HCT116 (cell line): ENCODE measurements around the gene PLAAT3.

ENCODE experiments used
- CEBPB ChIP-seq: IDR thresholded peaks from 2 replicates; pipeline ENCODE4 v1.6.1; 2012; ENCODE audit warnings: low read depth
- EZH2 ChIP-seq: fragments of 200-600 bp; sonication (generic); IDR thresholded peaks from 2 replicates; pipeline ENCODE4 v1.6.1; 2017; ENCODE audit warnings: antibody characterized with exemption, mixed run types
- JUND ChIP-seq: IDR thresholded peaks from 2 replicates; pipeline ENCODE4 v1.6.1; 2012
- POLR2A ChIP-seq: IDR thresholded peaks from 2 replicates; pipeline ENCODE4 v1.7.0; 2011; ENCODE audit warnings: borderline replicate concordance; ENCODE audit not compliant: insufficient read depth, insufficient read length; ENCODE audit errors: extremely low read depth
- SP1 ChIP-seq: IDR thresholded peaks from 2 replicates; pipeline ENCODE4 v1.6.1; 2012; ENCODE audit warnings: low read depth
- TF ChIP-seq, protein P1 (sequence below), 3 experiments: fragments of 200-600 bp in 1 of 3; sonication (generic) in 1 of 3; IDR thresholded peaks in 2 of 3; conservative IDR thresholded peaks in 1 of 3; 2 replicates each; pipeline ENCODE4 v1.5.1; 2012 to 2017; ENCODE audit warnings: low read depth in 2 of 3, low read length in 2 of 3, antibody characterized with exemption in 1 of 3, borderline replicate concordance in 1 of 3, control low read depth in 1 of 3, mild to moderate bottlenecking in 1 of 3, mixed read lengths in 1 of 3, mixed run types in 1 of 3, moderate library complexity in 1 of 3; ENCODE audit not compliant: insufficient read depth in 1 of 3
- TF ChIP-seq, protein P2 (sequence below): IDR thresholded peaks from 2 replicates; pipeline ENCODE4 v1.6.1; 2012
- TF ChIP-seq, protein P3 (sequence below): IDR thresholded peaks from 2 replicates; pipeline ENCODE4 v1.6.1; 2012

DNA sequence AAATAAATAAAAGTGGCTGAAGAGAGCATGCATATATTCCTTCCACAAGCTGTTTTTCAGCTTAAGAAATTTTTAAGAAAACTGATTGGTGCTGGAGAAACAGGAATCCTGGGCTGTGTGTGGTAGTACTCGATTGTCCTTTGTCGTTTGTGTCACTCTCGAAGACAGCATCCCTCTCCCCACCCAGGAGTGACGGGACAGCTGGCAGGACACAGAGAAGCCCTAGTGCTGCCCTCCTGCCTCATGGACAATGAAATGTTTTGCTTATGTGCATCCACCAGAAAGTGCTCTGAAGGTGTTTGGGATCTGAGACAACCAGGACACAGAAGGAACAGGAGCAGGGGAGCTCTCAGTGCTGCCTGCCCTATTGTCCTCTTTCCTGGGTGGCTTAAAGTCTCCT lies 64.8 kb downstream of the PLAAT3 start:
- no peak for TF ChIP-seq POLR2A
- TF ChIP-seq SP1, result no peak
- no peak for TF ChIP-seq CEBPB
- TF ChIP-seq, protein P1, sequence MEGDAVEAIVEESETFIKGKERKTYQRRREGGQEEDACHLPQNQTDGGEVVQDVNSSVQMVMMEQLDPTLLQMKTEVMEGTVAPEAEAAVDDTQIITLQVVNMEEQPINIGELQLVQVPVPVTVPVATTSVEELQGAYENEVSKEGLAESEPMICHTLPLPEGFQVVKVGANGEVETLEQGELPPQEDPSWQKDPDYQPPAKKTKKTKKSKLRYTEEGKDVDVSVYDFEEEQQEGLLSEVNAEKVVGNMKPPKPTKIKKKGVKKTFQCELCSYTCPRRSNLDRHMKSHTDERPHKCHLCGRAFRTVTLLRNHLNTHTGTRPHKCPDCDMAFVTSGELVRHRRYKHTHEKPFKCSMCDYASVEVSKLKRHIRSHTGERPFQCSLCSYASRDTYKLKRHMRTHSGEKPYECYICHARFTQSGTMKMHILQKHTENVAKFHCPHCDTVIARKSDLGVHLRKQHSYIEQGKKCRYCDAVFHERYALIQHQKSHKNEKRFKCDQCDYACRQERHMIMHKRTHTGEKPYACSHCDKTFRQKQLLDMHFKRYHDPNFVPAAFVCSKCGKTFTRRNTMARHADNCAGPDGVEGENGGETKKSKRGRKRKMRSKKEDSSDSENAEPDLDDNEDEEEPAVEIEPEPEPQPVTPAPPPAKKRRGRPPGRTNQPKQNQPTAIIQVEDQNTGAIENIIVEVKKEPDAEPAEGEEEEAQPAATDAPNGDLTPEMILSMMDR (IDR thresholded peaks at IDR 0.05 in 2 of 3, conservative IDR thresholded peaks at IDR 0.05 in 1 of 3; ENCODE audit: borderline replicate concordance in 1 of 3, insufficient read depth in 1 of 3, low read depth in 2 of 3, low read length in 2 of 3), result no peak
- TF ChIP-seq, protein P2, sequence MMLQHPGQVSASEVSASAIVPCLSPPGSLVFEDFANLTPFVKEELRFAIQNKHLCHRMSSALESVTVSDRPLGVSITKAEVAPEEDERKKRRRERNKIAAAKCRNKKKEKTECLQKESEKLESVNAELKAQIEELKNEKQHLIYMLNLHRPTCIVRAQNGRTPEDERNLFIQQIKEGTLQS, result no peak
- TF ChIP-seq EZH2, result no peak
- TF ChIP-seq JUND, result no peak
- TF ChIP-seq, protein P3, sequence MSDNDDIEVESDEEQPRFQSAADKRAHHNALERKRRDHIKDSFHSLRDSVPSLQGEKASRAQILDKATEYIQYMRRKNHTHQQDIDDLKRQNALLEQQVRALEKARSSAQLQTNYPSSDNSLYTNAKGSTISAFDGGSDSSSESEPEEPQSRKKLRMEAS, result no peak
